ENCODE measurements around the gene PVRIG.
"Not testable (repeated sequence)": the region's sequence is repeated elsewhere in the genome, so short reads cannot be mapped to it uniquely, and the experiment has no call there.

PVRIG gene

GRCh38 chr7:100220586-100221230, 959 bp downstream of the PVRIG start:
- CTCF ChIA-PET: interaction anchor here (1.2 to 8.5 kb wide), 3 partner anchors 13 to 87 kb away, joined by 3 to 127 read pairs (median 3); no protein-coding TSS in a partner anchor
- 93% methylated on average over 14 of the region's 22 CpGs for WGBS (ENCODE audit: insufficient coverage)
- no peak overlapping the region for H3K4me3 ChIP-seq (ENCODE audit: control insufficient read depth in 1 of 7, extremely low read depth in 1 of 7, insufficient read depth in 4 of 7, low read depth in 2 of 7, low read length in 6 of 7)
- peaks cover 0 to 26% (median 5%) of the 10 kb centered on the region in 4 experiments for H3K36me3 ChIP-seq (ENCODE audit: control insufficient read depth in 4 of 4, insufficient read depth in 4 of 4, low read length in 3 of 4)
- DNase-seq: no peak
- H3K27ac ChIP-seq (ENCODE audit: insufficient read depth in 1 of 2, low read depth in 1 of 2, low read length in 2 of 2, poor library complexity in 1 of 2, severe bottlenecking in 2 of 2): peak overlapping the region in 1 of 2 experiments; percentile 68
- peaks cover 0 to 3% (median 1%) of the 10 kb centered on the region in 4 experiments for H3K4me1 ChIP-seq (ENCODE audit: control extremely low read depth in 1 of 4, control insufficient read depth in 4 of 4, insufficient read depth in 4 of 4, low read length in 3 of 4)
- H3K27me3 ChIP-seq (replicated peaks in 2 of 5; ENCODE audit: control insufficient read depth in 4 of 5, insufficient read depth in 5 of 5, low read length in 4 of 5): no peaks in the 10 kb centered on the region
- POLR2A ChIA-PET: no interaction called here
- no peaks in the 10 kb centered on the region for H3K9me3 ChIP-seq (ENCODE audit: control extremely low read depth in 1 of 5, control insufficient read depth in 4 of 5, insufficient read depth in 2 of 5, low read depth in 1 of 5, low read length in 4 of 5)

DNA sequence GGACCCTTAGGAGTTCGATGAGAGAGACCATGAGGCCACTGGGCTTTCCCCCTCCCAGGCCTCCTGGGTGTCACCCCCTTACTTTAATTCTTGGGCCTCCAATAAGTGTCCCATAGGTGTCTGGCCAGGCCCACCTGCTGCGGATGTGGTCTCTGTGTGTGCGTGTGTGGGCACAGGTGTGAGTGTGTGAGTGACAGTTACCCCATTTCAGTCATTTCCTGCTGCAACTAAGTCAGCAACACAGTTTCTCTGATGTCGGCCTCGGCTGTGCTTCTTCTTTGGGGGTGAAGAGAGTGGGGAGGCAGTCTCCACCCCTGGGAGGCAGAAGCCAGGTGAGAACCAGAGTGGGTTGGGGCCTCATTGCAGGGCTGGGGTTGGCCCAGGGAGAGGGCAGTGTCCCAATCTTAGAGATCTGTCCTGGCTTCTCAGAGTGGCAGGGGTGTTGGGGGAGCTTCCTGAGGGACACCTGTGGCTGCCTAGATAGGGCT, 1.5 kb downstream of the PVRIG start:
- Histone ChIP-seq H3K27me3 (replicated peaks in 2 of 5; ENCODE audit: control insufficient read depth in 4 of 5, insufficient read depth in 5 of 5, low read length in 4 of 5) (no peaks in the 10 kb centered on the region), H3K9me3 (ENCODE audit: control extremely low read depth in 1 of 5, control insufficient read depth in 4 of 5, insufficient read depth in 2 of 5, low read depth in 1 of 5, low read length in 4 of 5) (no peaks in the 10 kb centered on the region), H3K36me3 (ENCODE audit: control insufficient read depth in 4 of 4, insufficient read depth in 4 of 4, low read length in 3 of 4) (peaks cover 0 to 26% (median 5%) of the 10 kb centered on the region in 4 experiments), H3K4me1 (ENCODE audit: control extremely low read depth in 1 of 4, control insufficient read depth in 4 of 4, insufficient read depth in 4 of 4, low read length in 3 of 4) (peaks cover 0 to 3% (median 1%) of the 10 kb centered on the region in 4 experiments), H3K27ac (ENCODE audit: insufficient read depth in 1 of 2, low read depth in 1 of 2, low read length in 2 of 2, poor library complexity in 1 of 2, severe bottlenecking in 2 of 2) (peak overlapping the region in 1 of 2 experiments; percentile 68), H3K4me3 (ENCODE audit: control insufficient read depth in 1 of 7, extremely low read depth in 1 of 7, insufficient read depth in 4 of 7, low read depth in 2 of 7, low read length in 6 of 7) (no peak overlapping the region)
- peak in 2 of 3 donors; percentile 9 to 28 for DNase-seq
- whole genome bisulfite sequencing (ENCODE audit: insufficient coverage): 100% methylated on average over 3 of the region's 5 CpGs
- ChIA-PET POLR2A (no interaction called here), CTCF (interaction anchor here (1.2 to 8.5 kb wide), 4 partner anchors 11 to 88 kb away, joined by 3 to 127 read pairs (median 4); no protein-coding TSS in a partner anchor)

- Histone ChIP-seq H3K4me1 (ENCODE audit: control extremely low read depth in 1 of 4, control insufficient read depth in 4 of 4, insufficient read depth in 4 of 4, low read length in 3 of 4) (peaks cover 0 to 3% (median 1%) of the 10 kb centered on the region in 4 experiments), H3K27ac (ENCODE audit: insufficient read depth in 1 of 2, low read depth in 1 of 2, low read length in 2 of 2, poor library complexity in 1 of 2, severe bottlenecking in 2 of 2) (peak overlapping the region in 1 of 2 experiments; percentile 68), H3K4me3 (ENCODE audit: control insufficient read depth in 1 of 7, extremely low read depth in 1 of 7, insufficient read depth in 4 of 7, low read depth in 2 of 7, low read length in 6 of 7) (no peak overlapping the region), H3K9me3 (ENCODE audit: control extremely low read depth in 1 of 5, control insufficient read depth in 4 of 5, insufficient read depth in 2 of 5, low read depth in 1 of 5, low read length in 4 of 5) (no peaks in the 10 kb centered on the region), H3K27me3 (replicated peaks in 2 of 5; ENCODE audit: control insufficient read depth in 4 of 5, insufficient read depth in 5 of 5, low read length in 4 of 5) (no peaks in the 10 kb centered on the region), H3K36me3 (ENCODE audit: control insufficient read depth in 4 of 4, insufficient read depth in 4 of 4, low read length in 3 of 4) (peaks cover 0 to 26% (median 5%) of the 10 kb centered on the region in 4 experiments)
- ChIA-PET CTCF (interaction anchor here (0.7 to 8.5 kb wide), 6 partner anchors 11 to 89 kb away, joined by 3 to 127 read pairs (median 4); no protein-coding TSS in a partner anchor), POLR2A (no interaction called here)
- WGBS (ENCODE audit: insufficient coverage): 92% methylated on average over 12 of the region's 14 CpGs
- DNase-seq: no peak
Observed at GRCh38 chr7:100221767-100222444, 2.2 kb downstream of the PVRIG start.

GRCh38 chr7:100222445-100223132, 2.8 kb downstream of the PVRIG start:
- H3K4me1 ChIP-seq (ENCODE audit: control extremely low read depth in 1 of 4, control insufficient read depth in 4 of 4, insufficient read depth in 4 of 4, low read length in 3 of 4): peaks cover 0 to 3% (median under 1%) of the 10 kb centered on the region in 4 experiments
- H3K27ac ChIP-seq (ENCODE audit: insufficient read depth in 1 of 2, low read depth in 1 of 2, low read length in 2 of 2, poor library complexity in 1 of 2, severe bottlenecking in 2 of 2): no peak overlapping the region
- H3K27me3 ChIP-seq (replicated peaks in 2 of 5; ENCODE audit: control insufficient read depth in 4 of 5, insufficient read depth in 5 of 5, low read length in 4 of 5): no peaks in the 10 kb centered on the region
- no peak overlapping the region for H3K4me3 ChIP-seq (ENCODE audit: control insufficient read depth in 1 of 7, extremely low read depth in 1 of 7, insufficient read depth in 4 of 7, low read depth in 2 of 7, low read length in 6 of 7)
- H3K36me3 ChIP-seq (ENCODE audit: control insufficient read depth in 4 of 4, insufficient read depth in 4 of 4, low read length in 3 of 4): peaks cover 0 to 26% (median 5%) of the 10 kb centered on the region in 4 experiments
- ChIA-PET POLR2A (no interaction called here), CTCF (interaction anchor here (0.7 to 8.5 kb wide), 5 partner anchors 12 to 89 kb away, joined by 3 to 127 read pairs (median 4); no protein-coding TSS in a partner anchor)
- no peak for DNase-seq
- WGBS (ENCODE audit: insufficient coverage): 97% methylated on average over 5 of the region's 13 CpGs
- no peaks in the 10 kb centered on the region for H3K9me3 ChIP-seq (ENCODE audit: control extremely low read depth in 1 of 5, control insufficient read depth in 4 of 5, insufficient read depth in 2 of 5, low read depth in 1 of 5, low read length in 4 of 5)

GRCh38 chr7:100223376-100223927, 3.7 kb downstream of the PVRIG start:
- WGBS (ENCODE audit: insufficient coverage): over 99% methylated on average over 12 of the region's 17 CpGs
- CTCF ChIA-PET: interaction anchor here (1.4 to 8.5 kb wide), 3 partner anchors 33 to 90 kb away, joined by 4 to 127 read pairs (median 5); no protein-coding TSS in a partner anchor
- H3K4me1 ChIP-seq (ENCODE audit: control extremely low read depth in 1 of 4, control insufficient read depth in 4 of 4, insufficient read depth in 4 of 4, low read length in 3 of 4); DNase-seq; H3K4me3 ChIP-seq (ENCODE audit: control insufficient read depth in 1 of 7, extremely low read depth in 1 of 7, insufficient read depth in 4 of 7, low read depth in 2 of 7, low read length in 6 of 7); H3K27me3 ChIP-seq (replicated peaks in 2 of 5; ENCODE audit: control insufficient read depth in 4 of 5, insufficient read depth in 5 of 5, low read length in 4 of 5); POLR2A ChIA-PET; H3K9me3 ChIP-seq (ENCODE audit: control extremely low read depth in 1 of 5, control insufficient read depth in 4 of 5, insufficient read depth in 2 of 5, low read depth in 1 of 5, low read length in 4 of 5); H3K27ac ChIP-seq (ENCODE audit: insufficient read depth in 1 of 2, low read depth in 1 of 2, low read length in 2 of 2, poor library complexity in 1 of 2, severe bottlenecking in 2 of 2): not testable (repeated sequence)
- H3K36me3 ChIP-seq (ENCODE audit: control insufficient read depth in 4 of 4, insufficient read depth in 4 of 4, low read length in 3 of 4): peaks cover 0 to 28% (median 5%) of the 10 kb centered on the region in 4 experiments

GRCh38 chr7:100224891-100225290, 5.1 kb downstream of the PVRIG start:
- H3K27ac ChIP-seq (ENCODE audit: insufficient read depth in 1 of 2, low read depth in 1 of 2, low read length in 2 of 2, poor library complexity in 1 of 2, severe bottlenecking in 2 of 2); H3K4me1 ChIP-seq (ENCODE audit: control extremely low read depth in 1 of 4, control insufficient read depth in 4 of 4, insufficient read depth in 4 of 4, low read length in 3 of 4); DNase-seq; POLR2A ChIA-PET; H3K4me3 ChIP-seq (ENCODE audit: control insufficient read depth in 1 of 7, extremely low read depth in 1 of 7, insufficient read depth in 4 of 7, low read depth in 2 of 7, low read length in 6 of 7); H3K9me3 ChIP-seq (ENCODE audit: control extremely low read depth in 1 of 5, control insufficient read depth in 4 of 5, insufficient read depth in 2 of 5, low read depth in 1 of 5, low read length in 4 of 5); H3K27me3 ChIP-seq (replicated peaks in 2 of 5; ENCODE audit: control insufficient read depth in 4 of 5, insufficient read depth in 5 of 5, low read length in 4 of 5); CTCF ChIA-PET: not testable (repeated sequence)
- 97% methylated on average over 6 of the region's 6 CpGs for WGBS (ENCODE audit: insufficient coverage)
- peaks cover 0 to 31% (median 5%) of the 10 kb centered on the region in 4 experiments for H3K36me3 ChIP-seq (ENCODE audit: control insufficient read depth in 4 of 4, insufficient read depth in 4 of 4, low read length in 3 of 4)
